GM12878 (cell line): ENCODE results near the gene STYXL2.

Experiments used
- ATF3 ChIP-seq: IDR thresholded peaks from 2 replicates; pipeline ENCODE4 v1.6.1; 2011; ENCODE audit warnings: low read depth, mild to moderate bottlenecking, low read length, moderate library complexity, borderline replicate concordance; ENCODE audit errors: extremely low read depth
- CHD2 ChIP-seq: IDR thresholded peaks from 2 replicates; pipeline ENCODE4 v1.6.1; 2011; ENCODE audit warnings: low read depth, low read length, improper control_type of control experiment, borderline replicate concordance
- CTCF ChIP-seq, 3 experiments: IDR thresholded peaks in 2 of 3; conservative IDR thresholded peaks in 1 of 3; 2 replicates each; pipeline ENCODE4 v1.5.1; 2011; ENCODE audit warnings: low read depth in 3 of 3, low read length in 3 of 3, mild to moderate bottlenecking in 3 of 3, control low read depth in 2 of 3, moderate library complexity in 2 of 3, inconsistent platforms in 1 of 3, mixed read lengths in 1 of 3; ENCODE audit not compliant: control insufficient read depth in 2 of 3, insufficient read depth in 1 of 3; ENCODE audit errors: extremely low read depth in 1 of 3
- MAX ChIP-seq: IDR thresholded peaks from 2 replicates; pipeline ENCODE4 v1.6.1; 2012; ENCODE audit warnings: low read depth, low read length, improper control_type of control experiment
- NRF1 ChIP-seq: conservative IDR thresholded peaks from 2 replicates; pipeline ENCODE4 v1.6.1; 2011; ENCODE audit warnings: mild to moderate bottlenecking, low read depth, low read length, improper control_type of control experiment
- PAX5 ChIP-seq: IDR thresholded peaks from 2 replicates; pipeline ENCODE4 v1.6.1; 2011; ENCODE audit warnings: low read depth, low read length, borderline replicate concordance
- POLR2A ChIP-seq: IDR thresholded peaks from 2 replicates; pipeline ENCODE4 v1.6.1; 2011; ENCODE audit warnings: low read depth, mild to moderate bottlenecking, low read length
- SMC3 ChIP-seq: IDR thresholded peaks from 2 replicates; pipeline ENCODE4 v1.6.1; 2011; ENCODE audit warnings: low read length, improper control_type of control experiment, borderline replicate concordance
- STAT1 ChIP-seq: fragments of 450-650 bp; conservative IDR thresholded peaks from 2 replicates; pipeline ENCODE4 v1.6.1; 2014; ENCODE audit warnings: antibody characterized with exemption, mild to moderate bottlenecking
- SUZ12 ChIP-seq: fragments of 200-600 bp; sonication (generic); IDR thresholded peaks from one replicate; pipeline ENCODE4 v1.6.1; 2018; ENCODE audit warnings: antibody characterized with exemption, mild to moderate bottlenecking; ENCODE audit not compliant: unreplicated experiment

GRCh38 chr1:167065471-167065870 is 28.4 kb upstream of the STYXL2 start:
- TF ChIP-seq ATF3: no peak
- no peak for TF ChIP-seq CTCF (IDR thresholded peaks at IDR 0.05 in 2 of 3, conservative IDR thresholded peaks at IDR 0.05 in 1 of 3; ENCODE audit: control insufficient read depth in 2 of 3, extremely low read depth in 1 of 3, insufficient read depth in 1 of 3, low read depth in 3 of 3, low read length in 3 of 3)
- no peak for TF ChIP-seq MAX
- no peak for TF ChIP-seq CHD2
- TF ChIP-seq STAT1: no peak
- TF ChIP-seq SMC3: no peak
- TF ChIP-seq SUZ12: no peak
- no peak for TF ChIP-seq PAX5
- TF ChIP-seq POLR2A: no peak
- TF ChIP-seq NRF1: no peak
